Muscle layer of duodenum (tissue), 2 donors: ENCODE measurements around the gene SOX13.
A peak's percentile ranks its signal among the peaks of the same experiment; 100 is the strongest.

Source experiments
- H3K27ac ChIP-seq: one replicate; pipeline ENCODE4 v1.7.0; 2013; ENCODE audit warnings: mild to moderate bottlenecking, low read length
- H3K27me3 ChIP-seq: one replicate; pipeline ENCODE4 v1.7.0; 2013; ENCODE audit warnings: low read depth, mild to moderate bottlenecking, control low read depth, low read length
- H3K36me3 ChIP-seq, 2 donors: one replicate each; pipeline ENCODE4 v1.7.0; 2013; ENCODE audit warnings: low read length in 2 of 2, control low read depth in 1 of 2, mild to moderate bottlenecking in 1 of 2; ENCODE audit not compliant: insufficient read depth in 2 of 2, control insufficient read depth in 1 of 2
- H3K4me1 ChIP-seq, 2 donors: one replicate each; pipeline ENCODE4 v1.7.0; 2013; ENCODE audit warnings: low read length in 2 of 2, mild to moderate bottlenecking in 2 of 2, control low read depth in 1 of 2, moderate library complexity in 1 of 2; ENCODE audit not compliant: insufficient read depth in 2 of 2, control insufficient read depth in 1 of 2
- H3K4me3 ChIP-seq, 2 donors: one replicate each; pipeline ENCODE4 v1.7.0; 2013; ENCODE audit warnings: low read length in 2 of 2, low read depth in 1 of 2, mild to moderate bottlenecking in 1 of 2
- H3K9me3 ChIP-seq, 2 donors: one replicate each; pipeline ENCODE4 v1.7.0; 2013; ENCODE audit warnings: low read length in 2 of 2, control low read depth in 1 of 2, mild to moderate bottlenecking in 1 of 2; ENCODE audit not compliant: control insufficient read depth in 1 of 2
- donor health status: healthy.

Gene SOX13

DNA sequence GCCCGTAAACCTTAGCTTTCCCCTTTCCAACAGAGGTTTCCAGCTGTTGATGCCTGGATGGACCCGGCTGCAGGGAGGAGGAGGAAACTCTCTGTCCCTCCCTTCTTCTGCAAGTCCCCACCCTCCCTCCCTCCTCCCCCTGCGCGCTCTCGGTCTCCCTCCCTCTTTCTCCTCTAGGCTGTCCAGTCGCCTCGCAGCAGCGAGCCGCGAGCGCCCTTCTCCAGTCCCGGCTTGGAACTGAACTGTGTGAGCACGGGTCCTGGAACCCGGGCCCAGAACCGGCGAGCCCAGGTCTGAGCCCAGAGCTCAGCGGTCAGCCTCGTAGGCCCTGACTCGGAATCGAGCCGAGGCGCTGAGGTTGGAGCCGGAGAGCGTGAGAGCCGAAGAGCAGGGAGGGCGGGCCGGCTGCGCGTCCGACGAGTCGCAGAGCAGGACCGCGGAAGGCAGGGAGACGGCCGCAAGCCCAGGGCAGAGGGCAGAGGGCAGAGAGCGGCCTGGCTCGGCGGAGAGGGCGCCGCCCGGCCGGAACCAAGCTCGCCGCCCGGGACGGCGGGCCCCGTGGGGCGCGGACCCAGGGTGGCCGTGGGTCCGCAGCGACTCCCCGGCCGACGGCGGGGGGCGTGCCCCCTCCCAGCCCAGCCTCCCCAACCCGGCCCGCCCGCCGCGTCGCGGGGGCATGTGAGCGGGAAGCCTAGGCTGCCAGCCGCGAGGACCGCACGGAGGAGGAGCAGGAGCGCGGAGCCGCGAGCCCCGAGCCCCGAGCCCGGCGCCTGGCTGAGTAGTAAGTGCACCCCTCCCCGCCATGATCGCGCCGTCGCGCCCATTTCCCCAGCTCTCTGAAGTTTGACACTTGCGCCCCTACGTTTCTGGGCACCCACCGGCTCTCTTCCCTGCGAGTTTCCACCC, at the start of gene SOX13:
Gene SOX13 (plus strand): TSS at position 185 of the 906 bp plus-strand sequence. CDS start 39,801 bp downstream, outside the sequence.
- H3K27me3 ChIP-seq: no peaks in the 10 kb centered on the region
- peak within 1 kb of the TSS; percentile 31 for H3K27ac ChIP-seq
- H3K4me1 ChIP-seq: peaks cover 0 to 21% of the 10 kb centered on the region in 2 donors
- peak within 1 kb of the TSS; percentile 70 to 89 for H3K4me3 ChIP-seq
- no peaks in the 10 kb centered on the region for H3K9me3 ChIP-seq
- H3K36me3 ChIP-seq: no peaks in the 10 kb centered on the region

- no peak overlapping the region for H3K4me3 ChIP-seq
- no peaks in the 10 kb centered on the region for H3K4me1 ChIP-seq
- H3K36me3 ChIP-seq: no peaks in the 10 kb centered on the region
- no peaks in the 10 kb centered on the region for H3K9me3 ChIP-seq
- no peaks in the 10 kb centered on the region for H3K27me3 ChIP-seq
- no peak overlapping the region for H3K27ac ChIP-seq
Measured at GRCh38 chr1:204025917-204026707, 46.8 kb upstream of the SOX13 start.

- H3K9me3 ChIP-seq: no peaks in the 10 kb centered on the region
- H3K4me3 ChIP-seq: no peak overlapping the region
- no peaks in the 10 kb centered on the region for H3K36me3 ChIP-seq
- no peaks in the 10 kb centered on the region for H3K27me3 ChIP-seq
- H3K4me1 ChIP-seq: no peaks in the 10 kb centered on the region
- H3K27ac ChIP-seq: no peak overlapping the region
Measured at GRCh38 chr1:204027446-204027845, 45.5 kb upstream of the SOX13 start.

DNA sequence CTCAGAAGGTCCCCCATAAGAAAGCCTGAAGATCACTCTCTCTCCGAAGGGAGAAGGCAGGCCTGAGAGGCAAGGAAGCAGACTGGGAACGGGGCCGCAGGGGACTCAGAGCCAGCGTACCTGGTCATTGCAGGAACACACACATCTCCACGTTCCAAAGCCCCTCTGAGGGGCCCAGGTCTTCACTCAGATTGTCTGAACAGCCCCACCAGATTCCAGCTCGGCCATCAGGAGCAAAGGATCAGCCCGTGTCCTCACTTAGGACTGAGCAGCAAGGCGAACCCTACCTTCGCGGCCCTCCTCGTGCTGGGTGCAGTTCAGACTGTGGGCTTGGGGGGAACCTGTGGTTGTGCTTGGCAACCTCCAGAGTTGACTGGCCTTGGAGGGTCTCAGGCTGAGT, 43.9 kb upstream of the SOX13 start:
- Histone ChIP-seq H3K4me3 (no peak overlapping the region), H3K27ac (no peak overlapping the region), H3K36me3 (no peaks in the 10 kb centered on the region), H3K9me3 (no peaks in the 10 kb centered on the region), H3K27me3 (no peaks in the 10 kb centered on the region), H3K4me1 (no peaks in the 10 kb centered on the region)

- H3K27me3 ChIP-seq: no peaks in the 10 kb centered on the region
- H3K4me3 ChIP-seq: no peak overlapping the region
- no peak overlapping the region for H3K27ac ChIP-seq
- no peaks in the 10 kb centered on the region for H3K36me3 ChIP-seq
- no peaks in the 10 kb centered on the region for H3K4me1 ChIP-seq
- H3K9me3 ChIP-seq: no peaks in the 10 kb centered on the region
Measured at GRCh38 chr1:204031098-204031710, 41.7 kb upstream of the SOX13 start.

GRCh38 chr1:204032642-204033235, 40.2 kb upstream of the SOX13 start:
- Histone ChIP-seq H3K4me1 (no peaks in the 10 kb centered on the region), H3K27ac (no peak overlapping the region), H3K9me3 (no peaks in the 10 kb centered on the region), H3K36me3 (no peaks in the 10 kb centered on the region), H3K4me3 (no peak overlapping the region), H3K27me3 (no peaks in the 10 kb centered on the region)

GRCh38 chr1:204033306-204033705, 39.6 kb upstream of the SOX13 start:
- Histone ChIP-seq H3K9me3 (no peaks in the 10 kb centered on the region), H3K27me3 (no peaks in the 10 kb centered on the region), H3K4me1 (no peaks in the 10 kb centered on the region), H3K27ac (no peak overlapping the region), H3K36me3 (no peaks in the 10 kb centered on the region), H3K4me3 (no peak overlapping the region)

GRCh38 chr1:204036882-204037655, 35.8 kb upstream of the SOX13 start:
- Histone ChIP-seq H3K27ac (no peak overlapping the region), H3K27me3 (no peaks in the 10 kb centered on the region), H3K9me3 (no peaks in the 10 kb centered on the region), H3K4me1 (peaks cover 0 to 9% of the 10 kb centered on the region in 2 donors), H3K36me3 (no peaks in the 10 kb centered on the region), H3K4me3 (no peak overlapping the region)

GRCh38 chr1:204041232-204041767, 31.6 kb upstream of the SOX13 start:
- peak overlapping the region in 1 of 2 donors; percentile 2 for H3K4me3 ChIP-seq
- no peaks in the 10 kb centered on the region for H3K9me3 ChIP-seq
- H3K27ac ChIP-seq: no peak overlapping the region
- H3K36me3 ChIP-seq: no peaks in the 10 kb centered on the region
- peaks cover 0 to 9% of the 10 kb centered on the region in 2 donors for H3K4me1 ChIP-seq
- H3K27me3 ChIP-seq: no peaks in the 10 kb centered on the region

DNA sequence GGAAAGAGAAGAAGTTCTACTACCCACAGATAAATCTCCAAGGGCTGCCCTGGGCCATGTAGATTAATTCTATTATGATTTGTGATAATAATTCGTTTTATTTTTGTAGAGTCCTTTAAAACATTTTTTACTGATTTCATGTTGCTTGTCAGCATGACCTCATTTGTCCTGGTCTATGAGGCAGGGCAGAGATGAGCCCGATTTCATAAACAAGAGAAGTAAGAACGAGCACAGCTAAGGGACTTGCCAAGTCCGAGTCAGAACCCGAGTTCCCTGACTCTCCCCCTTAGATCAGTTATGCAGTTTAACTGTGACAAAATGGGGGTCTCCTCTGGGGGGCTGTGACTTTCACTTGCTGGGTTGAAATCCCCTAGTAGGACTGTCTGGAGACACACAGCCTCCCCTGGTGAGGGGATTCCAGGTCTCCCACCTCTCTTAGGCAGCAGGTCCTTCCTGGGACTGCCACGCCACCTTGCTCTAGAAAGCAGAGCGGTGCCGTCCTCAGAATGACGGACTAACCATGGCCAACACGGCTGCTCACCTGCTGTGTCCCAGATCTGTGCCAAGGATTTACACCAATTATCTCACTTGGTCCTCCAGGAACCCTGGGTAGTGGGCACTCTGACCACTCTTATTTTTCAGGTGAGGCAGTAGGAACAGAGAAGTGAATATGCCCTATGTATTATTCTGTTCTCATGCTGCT, 31.0 kb upstream of the SOX13 start:
- Histone ChIP-seq H3K27ac (no peak overlapping the region), H3K4me1 (peaks cover 0 to 9% of the 10 kb centered on the region in 2 donors), H3K27me3 (no peaks in the 10 kb centered on the region), H3K36me3 (no peaks in the 10 kb centered on the region), H3K4me3 (no peak overlapping the region), H3K9me3 (no peaks in the 10 kb centered on the region)
